ENCODE measurements around the gene PSIP1.

- TF ChIP-seq CTCF (conservative IDR thresholded peaks at IDR 0.05; ENCODE audit: low read depth, low read length) (no peak), EZH2 (IDR thresholded peaks at IDR 0.05; ENCODE audit: borderline replicate concordance, low read depth, low read length, poor library complexity, severe bottlenecking) (no peak)
These were observed 12.3 kb downstream of the PSIP1 start for GRCh38 chr9:15498246-15498995.
